HCT116 (cell line): ENCODE data around the gene ANKRD44. TPM values are rescaled to one million over a fixed set of nuclear protein-coding genes. Genes with fewer than 3 reads are reported as not detected.

ENCODE experiments used
- ATAC-seq: fragments of 200-7000 bp; cut with Tn5 transposase; 2 replicates; pipeline ENCODE4 v1.9.1; 2020; ENCODE audit warnings: mild to moderate bottlenecking, moderate library complexity
- BruUV-seq: library from RNA; stranded (reverse); fragments of 400-500 nt; replicated peaks from 2 replicates; lab custom pipeline; 2021; lab: Mats Ljungman, UMichigan
- CTCF ChIA-PET: fragments of 300-600 bp; sonication (Branson Sonifier 250); formaldehyde crosslinking; loops from one replicate; lab custom pipeline; 2021; ENCODE audit warnings: antibody characterized with exemption; lab: Charles Lee
- POLR2A ChIA-PET: fragments of 300-600, 350-600 bp; sonication (Branson Sonifier 250); formaldehyde crosslinking; loops from one replicate; lab custom pipeline; 2021; ENCODE audit warnings: antibody characterized with exemption; lab: Charles Lee
- RAD21 ChIA-PET, 2 experiments: fragments of 300-600 bp; sonication (Branson Sonifier 250); formaldehyde crosslinking; loops; one replicate each; lab custom pipeline; 2023; ENCODE audit warnings: low total read pairs in 2 of 2; ENCODE audit not compliant: uncharacterized antibody in 2 of 2, unreplicated experiment in 2 of 2, low non-redundant PET in 1 of 2; lab: Charles Lee
- DNase-seq: peaks from one replicate; pipeline ENCODE4 v3.0.0-alpha.2; 2010; ENCODE audit warnings: low read depth, low spot score
- H2AFZ ChIP-seq: fragments of 200-600 bp; shearing (Covaris generic), sonication (generic); 2 replicates; pipeline ENCODE4 v1.6.1; 2017; ENCODE audit warnings: low read depth, mixed run types, mixed read lengths, antibody characterized with exemption, low read length; ENCODE audit not compliant: poor library complexity, severe bottlenecking
- H3K27ac ChIP-seq: 2 replicates; pipeline ENCODE4 v1.5.1; 2012; ENCODE audit warnings: low read depth, low read length
- H3K27me3 ChIP-seq: fragments of 200-600 bp; sonication (generic); 2 replicates; pipeline ENCODE4 v1.6.1; 2016; ENCODE audit warnings: mixed run types, low read length, mixed read lengths; ENCODE audit not compliant: insufficient read depth
- H3K36me3 ChIP-seq, 2 experiments: fragments of 200-500 bp in 1 of 2; fragments of 200-600 bp in 1 of 2; sonication (Bioruptor generic) in 1 of 2; sonication (generic) in 1 of 2; 2 replicates each; pipeline versions ENCODE4 v1.5.1 to v1.6.1; 2014 to 2016; ENCODE audit warnings: low read length in 2 of 2, inconsistent platforms in 1 of 2, mixed read lengths in 1 of 2, mixed run types in 1 of 2; ENCODE audit not compliant: insufficient read depth in 2 of 2, control insufficient read depth in 1 of 2
- H3K4me1 ChIP-seq, 2 experiments: fragments of 200-600 bp in 1 of 2; sonication (generic) in 1 of 2; 2 replicates each; pipeline versions ENCODE4 v1.5.1 to v1.6.1; 2012 to 2017; ENCODE audit warnings: low read length in 2 of 2, inconsistent platforms in 1 of 2, mild to moderate bottlenecking in 1 of 2, mixed read lengths in 1 of 2, mixed run types in 1 of 2, moderate library complexity in 1 of 2; ENCODE audit not compliant: insufficient read depth in 2 of 2, control insufficient read depth in 1 of 2
- H3K4me2 ChIP-seq: fragments of 200-600 bp; sonication (generic); 2 replicates; pipeline ENCODE4 v1.6.1; 2017; ENCODE audit warnings: mixed run types, low read length, mixed read lengths
- H3K4me3 ChIP-seq, 2 experiments: fragments of 200-600 bp in 1 of 2; sonication (generic) in 1 of 2; replicated peaks in 1 of 2; 2 replicates each; pipeline ENCODE4 v1.5.1; 2011 to 2016; ENCODE audit warnings: low read length in 2 of 2, control low read depth in 1 of 2, low read depth in 1 of 2, mild to moderate bottlenecking in 1 of 2, mixed read lengths in 1 of 2, mixed run types in 1 of 2
- H3K79me2 ChIP-seq: fragments of 200-600 bp; sonication (generic); 2 replicates; pipeline ENCODE4 v1.6.1; 2017; ENCODE audit warnings: mild to moderate bottlenecking, mixed run types, low read length, moderate library complexity, mixed read lengths; ENCODE audit not compliant: insufficient read depth
- H3K9ac ChIP-seq: fragments of 200-600 bp; sonication (generic); 2 replicates; pipeline ENCODE4 v1.6.1; 2016; ENCODE audit warnings: low read length, mixed read lengths
- H3K9me2 ChIP-seq: fragments of 200-600 bp; sonication (generic), shearing (Covaris generic); 2 replicates; pipeline ENCODE4 v1.6.1; 2017; ENCODE audit warnings: mixed run types, mild to moderate bottlenecking, moderate library complexity; ENCODE audit not compliant: insufficient read depth
- H3K9me3 ChIP-seq, 2 experiments: fragments of 200-500 bp in 1 of 2; fragments of 200-600 bp in 1 of 2; sonication (Bioruptor generic) in 1 of 2; sonication (generic) in 1 of 2; 2 replicates each; pipeline ENCODE4 v1.6.1; 2014 to 2017; ENCODE audit warnings: low read length in 2 of 2, mixed read lengths in 2 of 2, inconsistent platforms in 1 of 2, low read depth in 1 of 2, mild to moderate bottlenecking in 1 of 2, mixed run types in 1 of 2, moderate library complexity in 1 of 2; ENCODE audit not compliant: control insufficient read depth in 1 of 2, insufficient read depth in 1 of 2
- H4K20me1 ChIP-seq: fragments of 200-600 bp; sonication (generic), shearing (Covaris generic); 2 replicates; pipeline ENCODE4 v1.6.1; 2017; ENCODE audit warnings: mixed run types, mild to moderate bottlenecking, moderate library complexity; ENCODE audit not compliant: insufficient read depth
- CBX3 ChIP-seq: IDR thresholded peaks from 2 replicates; pipeline ENCODE4 v1.6.1; 2012; ENCODE audit warnings: low read depth
- CEBPB ChIP-seq: IDR thresholded peaks from 2 replicates; pipeline ENCODE4 v1.6.1; 2012; ENCODE audit warnings: low read depth
- CTCF ChIP-seq, 3 experiments: fragments of 200-600 bp in 1 of 3; sonication (generic) in 1 of 3; IDR thresholded peaks in 2 of 3; conservative IDR thresholded peaks in 1 of 3; 2 replicates each; pipeline ENCODE4 v1.5.1; 2012 to 2017; ENCODE audit warnings: low read depth in 2 of 3, low read length in 2 of 3, antibody characterized with exemption in 1 of 3, borderline replicate concordance in 1 of 3, control low read depth in 1 of 3, mild to moderate bottlenecking in 1 of 3, mixed read lengths in 1 of 3, mixed run types in 1 of 3, moderate library complexity in 1 of 3; ENCODE audit not compliant: insufficient read depth in 1 of 3
- EGR1 ChIP-seq: IDR thresholded peaks from 2 replicates; pipeline ENCODE4 v1.6.1; 2012; ENCODE audit warnings: low read depth
- FOSL1 ChIP-seq: IDR thresholded peaks from 2 replicates; pipeline ENCODE4 v1.6.1; 2012; ENCODE audit warnings: low read depth
- JUND ChIP-seq: IDR thresholded peaks from 2 replicates; pipeline ENCODE4 v1.6.1; 2012
- MAX ChIP-seq: IDR thresholded peaks from 2 replicates; pipeline ENCODE4 v1.6.1; 2012
- POLR2A ChIP-seq: IDR thresholded peaks from 2 replicates; pipeline ENCODE4 v1.7.0; 2011; ENCODE audit warnings: borderline replicate concordance; ENCODE audit not compliant: insufficient read depth, insufficient read length; ENCODE audit errors: extremely low read depth
- POLR2AphosphoS5 ChIP-seq: IDR thresholded peaks from 2 replicates; pipeline ENCODE4 v1.6.1; 2011; ENCODE audit warnings: mild to moderate bottlenecking, low read depth, low read length, moderate library complexity
- RAD21 ChIP-seq: IDR thresholded peaks from 2 replicates; pipeline ENCODE4 v1.6.1; 2012; ENCODE audit warnings: low read depth, mild to moderate bottlenecking
- SIN3A ChIP-seq: IDR thresholded peaks from 2 replicates; pipeline ENCODE4 v1.6.1; 2012; ENCODE audit warnings: low read depth
- SP1 ChIP-seq: IDR thresholded peaks from 2 replicates; pipeline ENCODE4 v1.6.1; 2012; ENCODE audit warnings: low read depth
- SRF ChIP-seq: IDR thresholded peaks from 2 replicates; pipeline ENCODE4 v1.6.1; 2012; ENCODE audit warnings: low read depth
- TCF7L2 ChIP-seq: IDR thresholded peaks from 2 replicates; pipeline ENCODE4 v1.7.0; 2011; ENCODE audit warnings: borderline replicate concordance, inconsistent platforms; ENCODE audit not compliant: insufficient read depth, insufficient read length; ENCODE audit errors: extremely low read depth
- intact Hi-C: fragments of 100-400 bp; cut with micrococcal nuclease; formaldehyde crosslinking; loops from 2 replicates; pipeline ENCODE4 v1.10.0; 2022
- total RNA-seq: library from RNA; stranded (reverse); gene quantifications from one replicate; pipeline ENCODE4 v1.2.1, GENCODE V29; 2021; ENCODE audit not compliant: unreplicated experiment
- TF ChIP-seq, protein P1 (sequence below): IDR thresholded peaks from 2 replicates; pipeline ENCODE4 v1.6.1; 2011; ENCODE audit warnings: mild to moderate bottlenecking, low read length, moderate library complexity; ENCODE audit not compliant: insufficient replicate concordance; ENCODE audit errors: extremely low read depth
- TF ChIP-seq, protein P2 (sequence below): IDR thresholded peaks from 2 replicates; pipeline ENCODE4 v1.6.1; 2012
- TF ChIP-seq, protein P3 (sequence below): IDR thresholded peaks from 2 replicates; pipeline ENCODE4 v1.6.1; 2012; ENCODE audit warnings: low read depth

ANKRD44 gene
- total RNA-seq, 1 experiment from 2014 or later: 2.7 TPM

DNA sequence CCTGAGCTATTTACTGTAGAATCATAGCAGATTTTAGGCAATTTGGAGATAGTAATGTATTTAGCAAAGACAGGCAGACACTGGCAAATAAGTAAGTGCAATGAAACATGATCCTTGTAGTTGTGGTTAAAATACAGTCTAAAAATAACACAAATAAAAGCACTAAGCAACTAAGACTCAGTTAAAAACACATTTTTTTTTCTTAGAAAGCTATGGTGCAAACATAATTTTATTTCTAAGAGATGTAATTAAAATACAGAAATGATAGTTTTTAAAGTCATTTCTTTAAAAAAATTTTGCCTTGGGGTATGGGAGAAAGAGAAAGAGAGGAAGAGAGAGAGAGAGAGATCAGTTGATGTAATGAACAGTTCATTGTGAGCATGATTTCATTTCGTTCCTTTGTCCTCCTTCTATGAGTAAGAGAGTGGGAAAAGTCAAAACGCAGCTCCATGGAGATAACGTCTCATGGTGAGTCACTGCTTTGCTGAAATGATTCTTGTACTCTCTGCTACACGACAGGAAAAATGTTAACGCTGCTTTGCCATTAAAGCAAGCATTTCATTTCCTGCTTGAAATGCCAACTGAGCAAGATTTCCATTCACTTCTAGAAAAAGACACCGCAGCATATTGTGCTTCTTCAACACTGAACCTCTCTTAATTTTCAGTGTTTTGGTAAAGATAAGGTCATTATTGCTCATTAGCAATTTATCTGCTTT, 322.8 kb downstream of the ANKRD44 start:
- Histone ChIP-seq H3K27me3 (no peaks in the 10 kb centered on the region), H2AFZ (peak overlapping the region; percentile 100), H3K79me2 (no peaks in the 10 kb centered on the region), H3K36me3 (no peaks in the 10 kb centered on the region), H3K4me1 (peaks cover 13 to 22% of the 10 kb centered on the region in 2 experiments; a peak in 3 of 4 replicates), H3K27ac (peak overlapping the region; percentile 30; the same call in 1 of the 2 replicates), H4K20me1 (no peaks in the 10 kb centered on the region), H3K4me3 (peak overlapping the region; percentile 19 to 37), H3K9me2 (no peaks in the 10 kb centered on the region), H3K9me3 (no peaks in the 10 kb centered on the region), H3K9ac (peak overlapping the region; percentile 52), H3K4me2 (peak overlapping the region; percentile 78)
- ATAC-seq (peak; percentile 89), DNase-seq (peak; percentile 82)
- ChIA-PET CTCF (no interaction called here), POLR2A (no interaction called here), RAD21 (no interaction called here)
- BruUV-seq: no TSS peak
- TF ChIP-seq POLR2AphosphoS5 (peak; percentile 47; the same call in 1 of the 2 replicates), SP1 (peak; percentile 73), TCF7L2 (peak; percentile 26), CEBPB (peak; percentile 11; the same call in 1 of the 2 replicates), MAX (peak; percentile 61), SRF (peak; percentile 43; the same call in 1 of the 2 replicates), FOSL1 (peak; percentile 82), EGR1 (peak; percentile 10; the same call in 1 of the 2 replicates), CBX3 (peak; percentile 93), SIN3A (0 out of 2 replicates have a peak, but pooled peaks have one; percentile 27), CTCF (IDR thresholded peaks at IDR 0.05 in 2 of 3, conservative IDR thresholded peaks at IDR 0.05 in 1 of 3; ENCODE audit: borderline replicate concordance in 1 of 3, insufficient read depth in 1 of 3, low read depth in 2 of 3, low read length in 2 of 3) (no peak), RAD21 (peak; percentile 12; the same call in 1 of the 2 replicates), POLR2A (no peak), JUND (peak; percentile 87)
- TF ChIP-seq, protein P1, sequence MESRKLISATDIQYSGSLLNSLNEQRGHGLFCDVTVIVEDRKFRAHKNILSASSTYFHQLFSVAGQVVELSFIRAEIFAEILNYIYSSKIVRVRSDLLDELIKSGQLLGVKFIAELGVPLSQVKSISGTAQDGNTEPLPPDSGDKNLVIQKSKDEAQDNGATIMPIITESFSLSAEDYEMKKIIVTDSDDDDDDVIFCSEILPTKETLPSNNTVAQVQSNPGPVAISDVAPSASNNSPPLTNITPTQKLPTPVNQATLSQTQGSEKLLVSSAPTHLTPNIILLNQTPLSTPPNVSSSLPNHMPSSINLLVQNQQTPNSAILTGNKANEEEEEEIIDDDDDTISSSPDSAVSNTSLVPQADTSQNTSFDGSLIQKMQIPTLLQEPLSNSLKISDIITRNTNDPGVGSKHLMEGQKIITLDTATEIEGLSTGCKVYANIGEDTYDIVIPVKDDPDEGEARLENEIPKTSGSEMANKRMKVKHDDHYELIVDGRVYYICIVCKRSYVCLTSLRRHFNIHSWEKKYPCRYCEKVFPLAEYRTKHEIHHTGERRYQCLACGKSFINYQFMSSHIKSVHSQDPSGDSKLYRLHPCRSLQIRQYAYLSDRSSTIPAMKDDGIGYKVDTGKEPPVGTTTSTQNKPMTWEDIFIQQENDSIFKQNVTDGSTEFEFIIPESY: no peak
- TF ChIP-seq, protein P2, sequence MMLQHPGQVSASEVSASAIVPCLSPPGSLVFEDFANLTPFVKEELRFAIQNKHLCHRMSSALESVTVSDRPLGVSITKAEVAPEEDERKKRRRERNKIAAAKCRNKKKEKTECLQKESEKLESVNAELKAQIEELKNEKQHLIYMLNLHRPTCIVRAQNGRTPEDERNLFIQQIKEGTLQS: peak; percentile 49; the same call in 1 of the 2 replicates
- TF ChIP-seq, protein P3, sequence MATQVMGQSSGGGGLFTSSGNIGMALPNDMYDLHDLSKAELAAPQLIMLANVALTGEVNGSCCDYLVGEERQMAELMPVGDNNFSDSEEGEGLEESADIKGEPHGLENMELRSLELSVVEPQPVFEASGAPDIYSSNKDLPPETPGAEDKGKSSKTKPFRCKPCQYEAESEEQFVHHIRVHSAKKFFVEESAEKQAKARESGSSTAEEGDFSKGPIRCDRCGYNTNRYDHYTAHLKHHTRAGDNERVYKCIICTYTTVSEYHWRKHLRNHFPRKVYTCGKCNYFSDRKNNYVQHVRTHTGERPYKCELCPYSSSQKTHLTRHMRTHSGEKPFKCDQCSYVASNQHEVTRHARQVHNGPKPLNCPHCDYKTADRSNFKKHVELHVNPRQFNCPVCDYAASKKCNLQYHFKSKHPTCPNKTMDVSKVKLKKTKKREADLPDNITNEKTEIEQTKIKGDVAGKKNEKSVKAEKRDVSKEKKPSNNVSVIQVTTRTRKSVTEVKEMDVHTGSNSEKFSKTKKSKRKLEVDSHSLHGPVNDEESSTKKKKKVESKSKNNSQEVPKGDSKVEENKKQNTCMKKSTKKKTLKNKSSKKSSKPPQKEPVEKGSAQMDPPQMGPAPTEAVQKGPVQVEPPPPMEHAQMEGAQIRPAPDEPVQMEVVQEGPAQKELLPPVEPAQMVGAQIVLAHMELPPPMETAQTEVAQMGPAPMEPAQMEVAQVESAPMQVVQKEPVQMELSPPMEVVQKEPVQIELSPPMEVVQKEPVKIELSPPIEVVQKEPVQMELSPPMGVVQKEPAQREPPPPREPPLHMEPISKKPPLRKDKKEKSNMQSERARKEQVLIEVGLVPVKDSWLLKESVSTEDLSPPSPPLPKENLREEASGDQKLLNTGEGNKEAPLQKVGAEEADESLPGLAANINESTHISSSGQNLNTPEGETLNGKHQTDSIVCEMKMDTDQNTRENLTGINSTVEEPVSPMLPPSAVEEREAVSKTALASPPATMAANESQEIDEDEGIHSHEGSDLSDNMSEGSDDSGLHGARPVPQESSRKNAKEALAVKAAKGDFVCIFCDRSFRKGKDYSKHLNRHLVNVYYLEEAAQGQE: no peak
- intact Hi-C loops: no loop called here
